NCI-H2196 treated with DMSO at 0.1 percent for 48 hours (cell line): ENCODE results near the gene SMARCE1.
"Not testable (repeated sequence)": the region's sequence is repeated elsewhere in the genome, so short reads cannot be mapped to it uniquely, and the experiment has no call there.

Experiments
- DNase-seq: peaks from one replicate; lab custom pipeline; 2025; ENCODE audit not compliant: unreplicated experiment; lab: John Stamatoyannopoulos, UW

The SMARCE1 gene

DNA sequence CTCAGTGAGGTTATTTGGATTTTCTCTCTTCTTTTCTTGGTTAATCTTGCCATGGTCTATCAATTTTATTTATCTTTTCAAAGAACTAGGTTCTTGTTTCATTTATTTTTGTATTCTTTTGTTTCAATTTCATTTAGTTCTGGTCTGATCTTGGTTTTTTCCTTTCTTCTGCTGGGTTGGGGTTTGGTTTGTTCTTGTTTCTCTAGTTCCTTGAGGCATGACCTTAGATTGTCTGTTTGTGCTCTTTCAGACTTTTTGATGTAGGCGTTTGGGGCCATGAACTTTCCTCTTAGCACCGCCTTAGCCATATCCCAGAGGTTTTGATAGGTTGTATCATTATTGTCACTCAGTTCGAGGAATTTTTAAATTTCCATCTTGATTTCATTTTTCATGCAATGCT is 61.4 kb downstream of the SMARCE1 start:
- not testable (repeated sequence) for DNase-seq

GRCh38 chr17:40584950-40585349 is 62.7 kb downstream of the SMARCE1 start:
- DNase-seq, result not testable (repeated sequence)

DNA sequence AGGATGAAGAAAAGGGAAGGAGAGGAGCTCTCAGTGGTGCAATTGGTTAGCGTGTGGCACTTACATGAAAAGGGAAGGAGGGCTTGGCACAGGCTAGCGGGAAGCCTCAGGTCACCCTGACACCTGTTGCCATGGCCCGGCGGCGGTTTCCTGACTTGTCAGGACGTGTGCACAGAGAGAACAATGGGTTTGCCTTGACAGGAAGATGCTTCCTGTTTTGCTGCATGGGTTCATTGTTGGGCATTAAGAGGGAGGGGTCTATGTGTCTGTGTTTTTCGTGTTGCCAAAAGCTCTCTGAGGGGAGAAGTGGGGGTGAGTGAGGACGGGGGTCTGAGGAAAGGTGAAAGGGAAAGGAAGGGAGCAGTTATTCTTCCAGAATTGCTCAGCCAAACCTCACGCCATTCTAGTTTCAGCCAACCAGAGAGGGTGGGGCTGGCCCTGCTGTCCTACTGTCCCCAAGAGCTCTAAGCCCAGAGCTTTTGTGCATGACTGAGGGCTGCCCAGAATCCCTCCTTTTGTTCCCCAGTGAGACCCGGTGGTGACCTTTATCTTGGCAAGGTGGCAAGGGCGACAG is 65.2 kb downstream of the SMARCE1 start:
- DNase-seq, result peak; percentile 12

GRCh38 chr17:40580140-40580539 is 67.5 kb downstream of the SMARCE1 start:
- no peak for DNase-seq

GRCh38 chr17:40579471-40579870 is 68.1 kb downstream of the SMARCE1 start:
- no peak for DNase-seq

GRCh38 chr17:40577611-40578065 is 70.0 kb downstream of the SMARCE1 start:
- no peak for DNase-seq

GRCh38 chr17:40576113-40576740 is 71.4 kb downstream of the SMARCE1 start:
- no peak for DNase-seq
